MM.1S (cell line): ENCODE measurements around the gene ROPN1B.

ENCODE experiments used
- DNase-seq: peaks from one replicate; pipeline ENCODE4 v3.0.0-alpha.2; 2015
- H2AFZ ChIP-seq: fragments of 300-600 bp; sonication (generic); 2 replicates; pipeline ENCODE4 v1.6.0; 2016; ENCODE audit warnings: antibody characterized with exemption, low read length
- H3F3A ChIP-seq: fragments of 300-600 bp; sonication (generic); 2 replicates; pipeline ENCODE4 v1.6.1; 2016; ENCODE audit warnings: mild to moderate bottlenecking, antibody characterized with exemption, low read length, moderate library complexity, mixed read lengths; ENCODE audit not compliant: insufficient read depth
- H3K27ac ChIP-seq: fragments of 300-600 bp; sonication (generic); 2 replicates; pipeline ENCODE4 v1.5.1; 2016; ENCODE audit warnings: mild to moderate bottlenecking, low read length
- H3K27me3 ChIP-seq: fragments of 300-600 bp; sonication (generic); replicated peaks from 2 replicates; pipeline ENCODE4 v1.6.0; 2016; ENCODE audit warnings: low read length; ENCODE audit not compliant: insufficient read depth
- H3K36me3 ChIP-seq: fragments of 300-600 bp; sonication (generic); replicated peaks from 2 replicates; pipeline ENCODE4 v1.6.1; 2016; ENCODE audit warnings: mild to moderate bottlenecking, low read length, mixed read lengths; ENCODE audit not compliant: insufficient read depth
- H3K4me1 ChIP-seq: fragments of 300-600 bp; sonication (generic); 2 replicates; pipeline ENCODE4 v1.6.1; 2016; ENCODE audit warnings: low read length, mixed read lengths
- H3K4me2 ChIP-seq: fragments of 300-600 bp; sonication (generic); 2 replicates; pipeline ENCODE4 v1.6.0; 2016; ENCODE audit warnings: low read depth, low read length
- H3K4me3 ChIP-seq: fragments of 300-600 bp; sonication (generic); 2 replicates; pipeline ENCODE4 v1.5.1; 2016; ENCODE audit warnings: low read length, mixed read lengths
- H3K79me2 ChIP-seq: fragments of 300-600 bp; sonication (generic); 2 replicates; pipeline ENCODE4 v1.6.1; 2016; ENCODE audit warnings: mixed run types, low read length, mixed read lengths
- H3K9ac ChIP-seq: fragments of 300-600 bp; sonication (generic); 2 replicates; pipeline ENCODE4 v1.6.1; 2016; ENCODE audit warnings: low read length, mixed read lengths
- H3K9me2 ChIP-seq: fragments of 300-600 bp; sonication (generic); replicated peaks from 2 replicates; pipeline ENCODE4 v1.6.1; 2016; ENCODE audit warnings: mild to moderate bottlenecking, low read length, mixed read lengths; ENCODE audit not compliant: insufficient read depth
- H3K9me3 ChIP-seq: fragments of 300-600 bp; sonication (generic); replicated peaks from 2 replicates; pipeline ENCODE4 v1.6.1; 2016; ENCODE audit warnings: mild to moderate bottlenecking, low read length, mixed read lengths; ENCODE audit not compliant: insufficient read depth
- H4K20me1 ChIP-seq: fragments of 300-600 bp; sonication (generic); 2 replicates; pipeline ENCODE4 v1.6.1; 2016; ENCODE audit warnings: mild to moderate bottlenecking, low read length, moderate library complexity, mixed read lengths; ENCODE audit not compliant: insufficient read depth
- CTCF ChIP-seq: fragments of 300-600 bp; sonication (generic); IDR thresholded peaks from 2 replicates; pipeline ENCODE4 v1.5.1; 2016; ENCODE audit warnings: antibody characterized with exemption, low read length, mixed read lengths
- EZH2 ChIP-seq: fragments of 300-600 bp; sonication (generic); optimal IDR thresholded peaks from 2 replicates; pipeline ENCODE3; 2017; ENCODE audit warnings: low read depth, mild to moderate bottlenecking, antibody characterized with exemption, low read length, mixed read lengths
- EZH2phosphoT487 ChIP-seq: fragments of 300-600 bp; sonication (generic); IDR thresholded peaks from 2 replicates; pipeline ENCODE4 v1.6.1; 2018; ENCODE audit warnings: antibody characterized with exemption, low read length

Gene ROPN1B

GRCh38 chr3:126018995-126019394 lies 50.0 kb downstream of the ROPN1B start:
- H3K4me2 ChIP-seq: no peak overlapping the region
- no peaks in the 10 kb centered on the region for H3K4me1 ChIP-seq
- no peaks in the 10 kb centered on the region for H3F3A ChIP-seq

GRCh38 chr3:126019683-126020082 lies 50.7 kb downstream of the ROPN1B start:
- Histone ChIP-seq H3K27me3 (no peaks in the 10 kb centered on the region), H3K4me1 (no peaks in the 10 kb centered on the region), H3K79me2 (no peaks in the 10 kb centered on the region), H3K27ac (no peak overlapping the region), H4K20me1 (no peaks in the 10 kb centered on the region), H3K9ac (no peak overlapping the region), H2AFZ (no peak overlapping the region), H3F3A (no peaks in the 10 kb centered on the region), H3K4me2 (no peak overlapping the region), H3K9me2 (no peaks in the 10 kb centered on the region), H3K4me3 (no peak overlapping the region), H3K9me3 (no peaks in the 10 kb centered on the region), H3K36me3 (no peaks in the 10 kb centered on the region)
- DNase-seq: no peak
- no peak for TF ChIP-seq EZH2phosphoT487
- no peak for TF ChIP-seq CTCF
- no peak for TF ChIP-seq EZH2

More at GRCh38 chr3:126018995-126019394, 50.0 kb downstream of the ROPN1B start:
- Histone ChIP-seq H3K9me3 (no peaks in the 10 kb centered on the region), H3K27ac (no peak overlapping the region), H3K9me2 (no peaks in the 10 kb centered on the region), H2AFZ (no peak overlapping the region), H4K20me1 (no peaks in the 10 kb centered on the region), H3K79me2 (no peaks in the 10 kb centered on the region), H3K9ac (no peak overlapping the region), H3K27me3 (no peaks in the 10 kb centered on the region), H3K36me3 (no peaks in the 10 kb centered on the region), H3K4me3 (no peak overlapping the region)
- DNase-seq: no peak
- TF ChIP-seq CTCF (no peak), EZH2 (no peak), EZH2phosphoT487 (no peak)

- no peak overlapping the region for H3K9ac ChIP-seq
Measured at GRCh38 chr3:126021224-126021623, 52.2 kb downstream of the ROPN1B start.

More at GRCh38 chr3:126021224-126021623, 52.2 kb downstream of the ROPN1B start:
- Histone ChIP-seq H3K4me2 (no peak overlapping the region), H3K4me3 (no peak overlapping the region), H3K4me1 (no peaks in the 10 kb centered on the region), H4K20me1 (no peaks in the 10 kb centered on the region), H3F3A (no peaks in the 10 kb centered on the region), H3K27me3 (no peaks in the 10 kb centered on the region), H3K9me3 (no peaks in the 10 kb centered on the region), H3K27ac (no peak overlapping the region), H3K36me3 (no peaks in the 10 kb centered on the region), H2AFZ (no peak overlapping the region), H3K9me2 (no peaks in the 10 kb centered on the region), H3K79me2 (no peaks in the 10 kb centered on the region)
- no peak for TF ChIP-seq EZH2
- TF ChIP-seq EZH2phosphoT487: no peak
- TF ChIP-seq CTCF: no peak
- no peak for DNase-seq
